IPS-20b (cell line): ENCODE results near the gene FBXL14.

Experiments
- H3K27ac ChIP-seq: one replicate; pipeline ENCODE4 v1.5.1; 2013; ENCODE audit warnings: low read length
- H3K27me3 ChIP-seq: 2 replicates; pipeline ENCODE4 v1.6.1; 2013; ENCODE audit warnings: mild to moderate bottlenecking, low read length, inconsistent platforms; ENCODE audit not compliant: insufficient read depth
- H3K36me3 ChIP-seq: 2 replicates; pipeline ENCODE4 v1.6.1; 2013; ENCODE audit warnings: low read depth, mild to moderate bottlenecking, inconsistent platforms, low read length, moderate library complexity; ENCODE audit not compliant: insufficient read depth
- H3K4me1 ChIP-seq: 2 replicates; pipeline ENCODE4 v1.6.1; 2013; ENCODE audit warnings: mild to moderate bottlenecking, control low read depth, inconsistent platforms, low read length, moderate library complexity; ENCODE audit not compliant: insufficient read depth
- H3K4me3 ChIP-seq: 2 replicates; pipeline ENCODE4 v1.5.1; 2013; ENCODE audit warnings: mild to moderate bottlenecking, low read length, inconsistent platforms
- H3K9ac ChIP-seq: 2 replicates; pipeline ENCODE4 v1.6.1; 2013; ENCODE audit warnings: low read depth, mild to moderate bottlenecking, inconsistent platforms, low read length, moderate library complexity
- H3K9me3 ChIP-seq: 2 replicates; pipeline ENCODE4 v1.6.1; 2013; ENCODE audit warnings: mild to moderate bottlenecking, low read depth, low read length, inconsistent platforms; ENCODE audit not compliant: insufficient read depth

The FBXL14 gene

GRCh38 chr12:1590221-1590979 is 4.0 kb downstream of the FBXL14 start:
- peak overlapping the region; percentile 34; the same call in 1 of the 2 replicates for H3K9ac ChIP-seq
- peaks cover 89% of the 10 kb centered on the region for H3K27me3 ChIP-seq
- H3K9me3 ChIP-seq, result no peaks in the 10 kb centered on the region
- H3K27ac ChIP-seq, result no peak overlapping the region
- peaks cover 51% of the 10 kb centered on the region for H3K4me1 ChIP-seq
- H3K4me3 ChIP-seq, result peak overlapping the region; percentile 65
- no peaks in the 10 kb centered on the region for H3K36me3 ChIP-seq

GRCh38 chr12:1588575-1588947 is 5.8 kb downstream of the FBXL14 start:
- Histone ChIP-seq H3K27ac (no peak overlapping the region), H3K9me3 (no peaks in the 10 kb centered on the region), H3K9ac (no peak overlapping the region), H3K27me3 (peaks cover 99% of the 10 kb centered on the region), H3K4me3 (0 out of 2 replicates have a peak overlapping the region, but pooled peaks have one; percentile 3), H3K36me3 (no peaks in the 10 kb centered on the region), H3K4me1 (peaks cover 47% of the 10 kb centered on the region)

DNA sequence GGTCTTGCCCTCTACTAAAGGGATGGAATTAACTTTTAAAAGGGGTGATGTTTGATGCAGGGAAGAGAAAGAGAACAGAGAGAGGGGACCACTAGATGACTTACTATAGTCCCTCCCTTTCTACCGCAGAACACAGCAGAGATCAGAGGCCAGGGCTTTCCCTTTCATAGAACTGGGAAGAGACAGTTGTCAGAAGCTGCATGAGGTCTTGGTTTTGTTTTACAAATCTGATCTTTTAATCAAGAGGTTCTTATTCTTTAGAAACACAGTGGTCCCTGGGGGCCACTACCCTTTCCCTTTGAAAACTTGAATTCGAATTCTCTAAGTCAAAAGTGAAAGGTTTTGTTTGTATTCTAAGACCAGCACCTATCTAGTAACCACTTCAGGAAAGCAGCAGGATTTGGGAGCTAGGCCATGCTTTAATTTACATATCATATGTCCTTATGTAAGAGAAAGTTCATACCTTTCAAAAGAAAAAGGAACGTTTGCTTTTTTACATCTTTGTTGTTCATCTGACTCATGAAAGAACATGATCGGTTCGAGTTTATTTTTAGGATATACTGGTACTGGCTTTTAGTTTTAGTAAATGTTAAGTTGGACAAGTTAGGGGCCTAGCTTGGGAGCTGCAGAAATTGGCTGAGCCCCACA is 6.3 kb downstream of the FBXL14 start:
- 0 out of 2 replicates have a peak overlapping the region, but pooled peaks have one; percentile 3 for H3K4me3 ChIP-seq
- no peaks in the 10 kb centered on the region for H3K9me3 ChIP-seq
- H3K4me1 ChIP-seq, result peaks cover 47% of the 10 kb centered on the region
- peaks cover 95% of the 10 kb centered on the region for H3K27me3 ChIP-seq
- no peaks in the 10 kb centered on the region for H3K36me3 ChIP-seq
- H3K9ac ChIP-seq, result no peak overlapping the region
- no peak overlapping the region for H3K27ac ChIP-seq

DNA sequence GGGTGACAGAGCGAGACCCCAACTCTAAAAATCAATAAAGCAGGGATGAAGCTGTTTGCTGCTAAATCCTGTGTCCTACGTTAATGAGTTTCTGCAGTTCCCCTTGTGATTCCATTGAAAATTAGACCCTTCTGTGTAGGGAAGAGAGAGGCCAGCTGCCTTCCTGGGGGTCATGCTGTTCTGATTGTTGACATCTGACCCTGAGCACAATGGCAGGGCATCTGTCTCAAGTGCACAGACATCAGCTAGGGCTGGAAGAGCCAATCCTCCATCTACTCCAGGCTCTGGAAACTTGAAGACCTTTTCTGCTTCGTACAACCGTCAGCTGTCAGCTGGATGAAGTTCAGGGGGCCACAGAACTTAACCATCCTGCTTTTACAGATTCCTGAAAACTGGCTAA is 10.1 kb downstream of the FBXL14 start:
- peaks cover 64% of the 10 kb centered on the region for H3K27me3 ChIP-seq
- H3K9ac ChIP-seq, result no peak overlapping the region
- H3K4me1 ChIP-seq, result peaks cover 19% of the 10 kb centered on the region

DNA sequence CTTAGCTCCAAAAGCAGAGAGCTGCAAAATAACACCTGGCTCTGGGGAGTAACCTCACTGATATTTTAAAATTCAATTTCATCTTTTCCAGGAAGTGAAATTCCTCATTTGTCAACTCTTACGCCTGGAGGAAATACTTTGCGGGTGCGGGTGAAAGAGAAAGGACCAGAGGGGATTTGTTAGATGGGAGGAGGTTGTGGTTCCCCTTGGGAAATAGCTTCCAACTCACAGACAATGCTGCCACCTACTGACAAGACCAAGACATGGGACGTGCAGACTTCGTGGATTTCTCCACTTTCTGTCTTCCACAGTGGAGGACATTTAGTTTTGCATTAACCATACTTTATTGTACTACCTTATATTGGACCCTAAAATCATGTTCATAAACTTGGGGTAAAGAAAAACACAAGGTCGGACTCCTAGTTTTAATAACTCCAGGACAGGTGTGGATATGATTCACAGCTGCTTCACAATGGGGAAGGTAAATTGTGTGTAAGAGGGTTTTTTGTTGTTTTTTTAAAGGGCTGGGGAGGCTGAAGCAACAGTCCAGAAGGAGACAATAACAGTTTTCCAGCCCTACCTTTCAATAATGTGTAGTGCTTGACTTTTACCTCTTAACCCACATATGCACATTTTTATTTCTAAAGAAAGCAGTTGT is 10.8 kb downstream of the FBXL14 start:
- H3K4me1 ChIP-seq, result peaks cover 15% of the 10 kb centered on the region
- H3K27ac ChIP-seq, result no peak overlapping the region
- peaks cover 60% of the 10 kb centered on the region for H3K27me3 ChIP-seq
- no peak overlapping the region for H3K9ac ChIP-seq
- no peaks in the 10 kb centered on the region for H3K36me3 ChIP-seq
- no peak overlapping the region for H3K4me3 ChIP-seq
- H3K9me3 ChIP-seq, result no peaks in the 10 kb centered on the region

More for the DNA sequence above, 10.1 kb downstream of the FBXL14 start:
- Histone ChIP-seq H3K27ac (no peak overlapping the region), H3K4me3 (no peak overlapping the region), H3K9me3 (no peaks in the 10 kb centered on the region), H3K36me3 (no peaks in the 10 kb centered on the region)

GRCh38 chr12:1582709-1583050 is 11.7 kb downstream of the FBXL14 start:
- Histone ChIP-seq H3K4me1 (peaks cover 9% of the 10 kb centered on the region), H3K9ac (no peak overlapping the region), H3K36me3 (no peaks in the 10 kb centered on the region), H3K4me3 (no peak overlapping the region), H3K9me3 (no peaks in the 10 kb centered on the region), H3K27ac (no peak overlapping the region), H3K27me3 (peaks cover 52% of the 10 kb centered on the region)

DNA sequence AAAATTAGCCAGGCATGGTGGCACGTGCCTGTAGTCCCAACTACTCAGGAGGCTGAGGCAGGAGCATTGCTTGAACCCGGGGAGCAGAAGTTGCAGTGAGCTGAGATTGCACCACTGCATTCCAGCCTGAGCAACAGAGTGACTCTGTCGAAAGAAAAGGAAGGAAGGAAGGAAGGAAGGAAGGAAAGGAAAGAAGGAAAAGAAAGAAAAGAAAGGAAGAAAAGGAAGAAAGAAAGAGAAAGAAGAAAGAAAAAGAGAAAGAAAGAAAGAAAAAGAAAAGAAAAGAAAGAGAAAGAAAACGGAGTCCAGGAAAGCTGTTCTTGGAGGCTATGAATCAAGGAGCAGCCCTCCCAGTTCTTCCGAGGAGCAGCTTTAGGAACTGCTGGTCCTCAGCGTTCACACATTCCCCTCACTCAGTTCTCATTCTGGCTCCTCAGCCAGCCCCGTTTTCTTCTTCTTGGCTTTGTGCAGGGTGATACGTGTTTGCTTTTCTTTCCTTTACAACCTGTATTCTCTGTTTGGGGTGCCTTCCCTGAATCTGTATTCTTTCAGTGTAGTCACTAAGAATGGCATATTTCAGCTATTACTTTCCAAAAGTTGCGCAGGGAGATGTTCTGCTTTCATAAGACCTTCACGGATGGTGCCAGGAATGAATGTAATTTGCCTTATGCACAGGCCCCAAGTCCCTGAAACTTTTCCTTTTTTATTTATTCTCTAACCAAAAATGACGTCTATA is 12.2 kb downstream of the FBXL14 start:
- H3K27ac ChIP-seq, result no peak overlapping the region
- H3K9me3 ChIP-seq, result no peaks in the 10 kb centered on the region
- no peak overlapping the region for H3K4me3 ChIP-seq
- H3K9ac ChIP-seq, result no peak overlapping the region
- no peaks in the 10 kb centered on the region for H3K36me3 ChIP-seq
- peaks cover 4% of the 10 kb centered on the region; the same call in 1 of the 2 replicates for H3K4me1 ChIP-seq
- peaks cover 46% of the 10 kb centered on the region for H3K27me3 ChIP-seq

DNA sequence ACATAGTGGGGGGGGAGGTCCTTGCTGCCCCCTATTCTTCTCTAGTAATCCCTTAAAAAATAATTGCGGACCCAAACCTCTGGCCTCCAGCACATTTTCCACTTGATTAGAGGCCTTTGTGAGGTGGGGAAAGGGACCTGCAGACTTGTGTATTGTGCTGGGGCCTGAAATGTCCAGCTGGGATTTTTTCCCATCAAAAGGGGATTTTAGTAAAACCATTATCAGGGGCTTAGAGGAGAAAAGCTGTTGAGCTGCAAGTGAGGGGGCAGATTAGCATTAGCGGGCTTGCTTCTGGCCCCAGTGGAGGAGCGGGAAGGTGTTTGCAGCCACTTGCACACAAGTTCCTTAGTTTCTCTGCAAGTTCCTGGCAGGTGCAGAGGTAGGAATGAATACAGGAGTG is 13.9 kb downstream of the FBXL14 start:
- Histone ChIP-seq H3K9me3 (no peaks in the 10 kb centered on the region), H3K4me3 (no peak overlapping the region), H3K27ac (no peak overlapping the region), H3K36me3 (no peaks in the 10 kb centered on the region), H3K9ac (no peak overlapping the region), H3K4me1 (0 out of 2 replicates have a peak, but pooled peaks cover 3% of the 10 kb centered on the region), H3K27me3 (peaks cover 35% of the 10 kb centered on the region)

GRCh38 chr12:1579651-1580435 is 14.5 kb downstream of the FBXL14 start:
- H3K9ac ChIP-seq, result no peak overlapping the region
- no peaks in the 10 kb centered on the region for H3K9me3 ChIP-seq
- H3K27ac ChIP-seq, result no peak overlapping the region
- H3K27me3 ChIP-seq, result peaks cover 34% of the 10 kb centered on the region
- H3K4me3 ChIP-seq, result no peak overlapping the region
- 0 out of 2 replicates have a peak, but pooled peaks cover 3% of the 10 kb centered on the region for H3K4me1 ChIP-seq
- no peaks in the 10 kb centered on the region for H3K36me3 ChIP-seq

DNA sequence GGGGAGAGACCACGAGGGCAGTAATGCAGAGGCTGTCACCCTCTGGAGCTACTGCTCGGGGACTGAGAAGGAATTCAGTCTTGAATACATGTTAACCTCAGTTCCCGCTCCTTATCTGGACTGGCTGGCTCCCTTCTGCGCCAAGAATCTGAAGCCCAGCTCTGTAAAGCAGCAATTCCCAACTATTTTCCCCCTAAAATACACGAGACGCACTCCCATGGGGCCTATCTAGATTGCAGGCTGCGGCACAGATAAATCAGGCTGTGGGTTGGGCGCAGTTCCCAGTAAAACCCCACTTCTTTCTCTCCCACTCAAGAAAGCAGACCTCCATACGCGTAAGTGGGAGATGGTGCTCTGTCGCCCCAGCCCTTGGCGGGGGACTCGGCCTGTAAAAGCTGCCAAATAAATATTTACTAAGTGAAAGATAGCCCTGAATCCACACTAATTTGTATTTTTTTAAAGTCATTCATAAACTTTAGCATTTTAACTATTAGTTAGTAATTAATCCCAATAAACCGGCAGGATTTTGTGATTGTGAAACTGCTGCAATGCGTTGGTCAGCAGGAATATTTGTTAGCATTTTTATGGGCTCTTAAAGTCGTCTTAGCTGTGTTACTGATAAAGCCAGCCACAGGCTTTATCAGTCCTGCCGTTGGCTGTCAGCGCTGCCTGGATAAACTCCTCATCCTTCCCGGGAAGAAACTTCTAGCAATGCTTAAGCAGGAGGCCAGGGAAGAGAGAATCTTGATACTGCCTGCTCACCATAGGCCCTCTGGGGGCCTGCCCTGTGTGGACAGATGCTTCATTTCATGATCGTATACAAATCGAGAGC is 17.8 kb downstream of the FBXL14 start:
- no peak overlapping the region for H3K4me3 ChIP-seq

More for the DNA sequence above, 17.8 kb downstream of the FBXL14 start:
- no peaks in the 10 kb centered on the region for H3K36me3 ChIP-seq
- H3K27me3 ChIP-seq, result peaks cover 14% of the 10 kb centered on the region; the same call in 1 of the 2 replicates
- no peak overlapping the region for H3K27ac ChIP-seq
- no peak overlapping the region for H3K9ac ChIP-seq
- no peaks in the 10 kb centered on the region for H3K9me3 ChIP-seq
- 0 out of 2 replicates have a peak, but pooled peaks cover 3% of the 10 kb centered on the region for H3K4me1 ChIP-seq
